NCI-H2227 treated with DMSO at 0.1 percent for 48 hours (cell line): ENCODE data around the gene FOXF1.

Experiments used
- DNase-seq: peaks from one replicate; lab custom pipeline; 2025; lab: John Stamatoyannopoulos, UW

The FOXF1 gene

DNA sequence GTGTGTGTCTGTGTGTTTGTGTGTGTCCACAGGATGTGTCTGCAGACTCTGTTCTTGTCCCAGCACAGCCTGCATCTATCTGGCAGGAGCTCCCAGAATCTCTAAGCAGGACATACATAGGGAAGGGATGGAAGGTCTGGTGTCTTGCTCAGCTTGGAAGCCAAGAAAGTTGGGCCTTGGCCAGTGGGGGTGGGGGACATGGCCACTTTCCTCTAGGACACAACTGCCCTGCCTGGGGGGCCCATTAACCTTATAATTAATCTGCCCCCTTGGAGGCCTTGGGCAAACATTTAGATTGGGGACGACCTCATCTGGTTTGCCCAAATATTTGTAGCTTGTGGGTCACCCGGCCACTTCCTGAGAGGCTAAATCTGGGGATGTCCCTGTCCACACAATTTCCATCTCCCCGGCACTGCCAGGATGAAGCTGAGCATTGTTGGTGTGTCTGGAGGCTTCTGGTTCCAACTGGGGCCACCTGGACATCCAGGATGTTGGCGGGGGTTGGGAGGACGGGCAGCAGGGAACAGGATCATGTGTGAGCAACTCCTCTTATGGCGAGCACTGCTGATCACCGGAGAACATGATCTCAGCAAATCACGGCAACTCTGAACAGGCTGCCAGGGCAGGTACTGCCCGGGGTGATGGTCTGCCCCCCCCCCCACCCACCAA, 17.2 kb upstream of the FOXF1 start:
- no peak for DNase-seq

DNA sequence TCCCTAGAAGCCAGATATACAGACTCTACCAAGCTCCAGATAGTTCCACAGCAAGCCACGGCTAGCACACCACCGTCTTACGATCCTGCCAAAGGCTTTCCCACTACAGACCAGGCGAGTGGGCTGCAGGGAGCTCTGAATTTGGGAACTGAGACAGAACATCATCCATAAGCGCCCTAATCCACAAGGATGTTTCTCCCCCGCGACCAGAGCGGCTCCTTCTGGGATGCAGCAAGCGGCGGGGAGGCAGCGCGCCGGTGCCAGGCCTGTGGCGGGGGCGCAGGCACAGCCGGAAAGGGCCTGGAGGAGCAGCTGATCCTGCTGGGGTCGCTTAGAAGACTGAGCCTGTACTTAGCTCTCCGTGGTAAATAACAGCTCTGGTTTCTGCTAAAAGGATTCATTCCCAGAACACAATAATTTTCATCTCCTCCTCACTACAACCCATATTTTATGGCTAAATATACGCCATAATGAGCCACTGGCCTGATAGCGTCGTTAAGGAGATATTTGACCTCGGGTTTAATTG, 16.2 kb upstream of the FOXF1 start:
- DNase-seq: no peak

DNA sequence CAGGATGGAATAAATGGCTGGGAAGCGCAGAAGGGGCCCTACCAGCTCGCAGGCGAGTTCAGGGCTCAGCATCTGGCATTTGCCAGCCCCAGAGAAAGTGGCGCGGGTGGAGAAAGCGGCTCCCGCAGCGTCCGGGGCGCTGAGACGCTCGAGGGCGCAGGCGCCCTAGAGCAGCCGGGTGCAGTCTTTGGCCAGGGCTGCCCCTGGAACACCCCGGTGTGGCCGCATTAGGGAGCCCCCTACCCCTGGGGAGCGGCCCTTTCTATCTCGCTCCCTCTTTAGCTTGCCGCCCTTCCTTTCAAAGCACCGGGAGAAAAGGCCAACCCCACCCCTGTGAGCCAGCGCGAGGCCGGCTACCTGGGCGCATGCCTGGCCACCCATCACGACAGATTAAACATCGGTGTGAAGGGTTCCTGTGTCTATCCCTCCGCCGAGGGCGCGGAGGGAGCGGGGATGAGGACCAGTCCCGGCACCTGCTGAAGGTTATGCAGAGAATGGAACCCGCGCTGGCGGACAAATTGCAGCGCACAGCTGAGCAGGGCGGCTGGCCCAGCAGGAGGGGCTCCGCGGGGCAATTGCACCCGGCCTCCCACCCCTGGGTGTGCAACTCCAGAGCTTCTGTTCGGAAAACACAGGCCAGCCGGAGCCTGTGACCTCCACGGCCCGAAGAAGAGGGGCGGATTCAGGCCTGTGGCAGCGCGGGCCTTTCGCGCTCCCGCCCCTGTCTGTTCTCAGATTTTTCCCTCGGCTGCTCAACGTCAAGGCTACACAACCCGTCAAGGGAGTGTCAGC, 15.6 kb upstream of the FOXF1 start:
- DNase-seq: no peak

DNA sequence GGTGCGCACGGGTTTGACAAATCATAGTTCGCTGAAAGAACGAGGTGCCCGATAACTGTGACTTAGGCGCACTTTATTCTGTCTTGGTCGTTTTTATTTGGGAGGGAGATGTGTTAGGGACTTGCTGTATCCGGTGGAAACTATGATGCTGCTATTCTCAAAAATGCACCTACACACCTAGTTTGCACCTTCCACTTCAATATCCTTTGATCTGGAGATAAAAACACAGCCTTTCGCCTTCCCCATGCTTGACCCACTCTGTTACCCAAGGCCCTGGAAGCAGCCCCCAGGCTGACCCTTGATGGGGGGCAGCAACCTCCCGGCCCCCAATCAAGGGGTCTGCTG, 15.0 kb upstream of the FOXF1 start:
- no peak for DNase-seq

DNA sequence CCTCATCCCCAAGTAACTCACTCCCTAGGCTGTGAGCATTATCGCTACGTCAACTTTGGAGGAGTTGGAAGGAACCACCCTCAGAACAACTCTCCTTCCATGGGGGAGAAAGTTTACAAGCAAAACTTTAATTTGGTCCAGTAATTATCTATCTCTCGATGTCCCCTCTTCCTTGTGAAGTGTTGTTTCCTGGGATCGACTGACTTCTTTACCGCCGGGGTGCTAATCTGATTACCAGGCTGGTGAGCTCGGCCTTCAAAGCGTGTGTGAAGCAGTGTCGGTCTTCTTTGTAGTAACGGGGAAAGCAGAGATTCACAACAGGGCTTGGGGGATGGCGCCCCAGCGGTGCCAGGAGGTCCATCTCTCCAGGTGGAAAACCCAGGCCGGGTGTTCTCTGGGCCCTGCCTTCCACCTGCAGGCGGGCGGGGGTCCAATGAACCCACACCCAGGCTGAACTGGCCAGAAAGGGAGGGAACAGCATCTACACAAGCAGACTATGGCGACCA, 14.5 kb upstream of the FOXF1 start:
- no peak for DNase-seq

DNA sequence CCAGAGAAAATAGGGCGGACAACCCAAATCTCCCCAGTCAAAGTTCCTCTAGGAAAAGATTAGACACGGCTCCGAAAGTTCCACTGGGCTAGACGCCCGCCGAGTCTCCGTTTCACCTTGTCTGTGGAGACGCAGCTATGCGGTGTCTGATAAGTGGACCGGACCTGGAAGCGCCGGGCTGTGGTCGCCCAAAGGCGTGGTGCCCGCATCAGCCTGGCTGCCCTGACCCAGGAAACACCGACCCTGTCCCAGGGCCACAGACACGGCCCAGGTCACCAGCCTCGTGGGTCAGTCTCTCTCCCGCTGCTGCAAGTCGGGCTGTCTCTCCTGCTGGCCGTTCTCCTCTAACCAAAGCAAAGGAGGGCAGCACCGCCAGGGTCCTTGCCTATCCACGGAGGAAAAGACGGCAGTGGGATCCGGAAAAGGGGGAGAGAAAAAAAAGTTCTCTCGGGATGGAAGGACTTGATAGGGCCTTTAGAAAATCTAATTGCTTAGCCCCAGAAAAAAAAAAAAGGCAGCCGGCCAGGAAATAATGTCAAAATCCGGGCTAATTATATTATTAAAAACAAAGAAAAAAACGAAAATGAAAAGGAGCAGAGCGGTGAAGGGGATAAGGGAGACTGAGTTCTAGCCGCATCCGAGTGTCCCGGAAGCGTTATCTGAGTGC, 13.9 kb upstream of the FOXF1 start:
- no peak for DNase-seq

DNA sequence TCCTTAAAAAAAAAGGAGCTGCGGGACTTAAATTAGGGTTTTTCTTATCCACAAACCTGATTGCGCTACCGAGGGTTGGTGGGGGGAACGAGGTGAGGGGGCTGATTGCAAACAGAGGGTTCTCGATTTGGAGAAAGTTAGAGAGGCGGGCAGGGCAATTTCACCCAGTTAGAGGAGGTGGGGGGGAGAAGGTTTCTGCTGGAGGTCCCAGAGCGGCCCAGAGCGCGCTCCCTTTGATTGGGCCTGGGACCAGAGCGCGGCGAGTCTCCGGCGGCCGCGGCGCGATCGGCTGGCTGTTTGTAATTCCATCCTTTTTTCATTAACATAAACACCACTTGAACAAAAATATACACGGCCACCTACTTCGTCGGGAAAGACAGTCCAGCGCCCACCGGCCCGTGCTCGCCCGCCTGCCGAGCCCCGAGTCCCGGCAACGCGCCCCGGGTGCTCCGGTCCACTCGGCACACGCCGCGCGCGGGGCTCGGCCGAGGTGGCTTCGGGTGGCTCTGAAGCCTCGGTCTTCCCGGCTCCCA, 13.3 kb upstream of the FOXF1 start:
- no peak for DNase-seq

DNA sequence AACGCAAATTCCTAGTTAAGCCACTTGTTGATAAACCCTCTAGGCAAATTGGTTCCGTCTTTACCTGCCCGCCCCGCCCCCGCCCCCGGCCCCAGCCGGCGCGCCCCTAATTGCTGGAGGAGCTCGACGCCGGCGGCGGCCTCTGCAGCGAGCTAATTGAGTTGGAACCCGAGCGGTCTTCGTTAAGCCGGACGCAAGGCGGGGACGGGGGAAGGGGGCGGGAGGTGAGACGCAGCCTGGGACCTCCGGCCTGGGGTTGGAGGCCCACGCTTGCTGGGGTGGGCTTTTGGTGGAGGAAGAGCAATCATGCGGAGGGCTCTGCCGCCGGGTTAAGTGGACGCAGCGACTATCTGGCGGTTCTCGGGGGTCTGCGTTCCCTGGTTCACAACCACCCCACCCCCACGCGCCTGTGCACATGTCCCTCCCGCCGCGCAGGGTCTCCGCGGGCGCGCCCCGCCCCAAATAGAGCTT, 12.7 kb upstream of the FOXF1 start:
- no peak for DNase-seq

DNA sequence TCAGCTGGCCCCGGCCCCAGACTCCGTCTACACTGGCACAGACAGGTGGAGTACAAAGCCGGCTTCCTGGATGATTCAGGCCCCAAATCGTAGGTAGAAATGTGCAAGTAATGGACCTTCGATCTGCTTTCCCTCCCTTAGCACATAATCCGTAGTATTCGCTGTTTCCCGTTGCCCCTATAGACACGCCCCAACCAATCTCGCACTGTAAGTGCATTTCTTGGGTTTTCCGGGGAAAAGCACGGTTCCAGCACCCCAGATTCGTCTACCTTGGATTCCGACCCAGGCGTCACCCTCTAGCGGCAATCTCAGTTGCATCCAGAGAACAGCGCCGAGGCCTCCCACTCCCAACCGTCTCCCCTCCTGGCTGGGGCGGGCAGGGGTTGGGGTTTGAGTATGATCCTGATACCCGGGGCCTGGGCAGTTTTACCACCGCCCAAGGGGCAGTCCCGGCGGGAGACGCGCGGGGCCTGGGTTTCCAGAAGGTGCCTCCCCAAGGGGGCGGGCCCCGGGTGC, 12.1 kb upstream of the FOXF1 start:
- no peak for DNase-seq

DNA sequence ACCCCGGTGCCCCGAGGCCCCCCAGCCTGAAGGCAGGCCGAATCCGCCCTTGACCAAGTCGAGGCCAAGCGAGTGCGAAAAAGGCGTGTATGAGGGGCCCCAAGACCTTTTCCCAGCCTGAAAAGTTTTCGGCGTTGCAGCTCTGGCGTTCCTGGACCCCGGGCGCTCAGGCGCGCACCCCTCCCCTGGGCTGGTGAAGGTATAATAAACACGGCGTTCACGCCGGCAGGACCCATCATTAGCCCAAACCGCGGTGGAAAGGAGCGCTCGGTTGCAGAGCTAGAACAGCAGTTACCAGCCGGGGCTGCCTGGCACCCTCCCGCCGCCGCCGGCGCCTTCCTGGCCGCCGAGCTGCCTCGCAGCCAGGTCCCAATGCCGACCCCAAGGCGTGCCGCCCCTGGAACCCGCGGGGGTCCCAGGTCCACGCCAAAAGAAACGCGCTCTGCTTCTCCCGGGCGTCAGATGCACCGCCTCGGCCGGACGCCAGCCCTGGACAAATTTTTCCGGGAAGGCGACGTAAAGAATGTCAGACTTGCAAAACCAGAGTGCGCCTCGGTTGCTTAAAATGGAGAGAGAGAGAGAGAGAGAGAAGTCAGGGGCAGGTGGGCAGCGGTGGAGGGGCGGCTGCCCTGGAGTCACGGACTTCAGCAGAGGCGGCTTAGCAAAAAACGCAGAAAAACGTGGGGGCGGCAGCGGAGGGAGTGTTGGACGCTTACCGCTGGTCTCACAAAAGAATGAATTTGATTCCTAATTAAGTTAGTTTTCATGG, 11.5 kb upstream of the FOXF1 start:
- DNase-seq: no peak

DNA sequence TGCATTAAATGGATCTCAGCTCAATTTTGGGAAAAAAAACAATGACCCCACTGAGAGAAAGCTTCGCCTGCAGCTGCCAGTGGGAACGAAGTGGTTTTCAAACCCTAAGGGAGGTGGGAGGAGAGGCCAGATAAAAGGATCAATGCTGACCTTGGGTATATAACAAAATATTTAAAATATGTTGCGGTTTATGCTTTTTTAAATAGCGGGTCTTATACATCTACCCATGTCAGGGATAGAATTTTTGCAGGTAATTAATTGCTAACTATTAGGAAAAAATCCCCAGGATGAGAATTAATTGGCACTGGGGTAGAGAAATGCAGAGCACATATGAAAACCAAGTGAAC, 10.9 kb upstream of the FOXF1 start:
- DNase-seq: no peak

DNA sequence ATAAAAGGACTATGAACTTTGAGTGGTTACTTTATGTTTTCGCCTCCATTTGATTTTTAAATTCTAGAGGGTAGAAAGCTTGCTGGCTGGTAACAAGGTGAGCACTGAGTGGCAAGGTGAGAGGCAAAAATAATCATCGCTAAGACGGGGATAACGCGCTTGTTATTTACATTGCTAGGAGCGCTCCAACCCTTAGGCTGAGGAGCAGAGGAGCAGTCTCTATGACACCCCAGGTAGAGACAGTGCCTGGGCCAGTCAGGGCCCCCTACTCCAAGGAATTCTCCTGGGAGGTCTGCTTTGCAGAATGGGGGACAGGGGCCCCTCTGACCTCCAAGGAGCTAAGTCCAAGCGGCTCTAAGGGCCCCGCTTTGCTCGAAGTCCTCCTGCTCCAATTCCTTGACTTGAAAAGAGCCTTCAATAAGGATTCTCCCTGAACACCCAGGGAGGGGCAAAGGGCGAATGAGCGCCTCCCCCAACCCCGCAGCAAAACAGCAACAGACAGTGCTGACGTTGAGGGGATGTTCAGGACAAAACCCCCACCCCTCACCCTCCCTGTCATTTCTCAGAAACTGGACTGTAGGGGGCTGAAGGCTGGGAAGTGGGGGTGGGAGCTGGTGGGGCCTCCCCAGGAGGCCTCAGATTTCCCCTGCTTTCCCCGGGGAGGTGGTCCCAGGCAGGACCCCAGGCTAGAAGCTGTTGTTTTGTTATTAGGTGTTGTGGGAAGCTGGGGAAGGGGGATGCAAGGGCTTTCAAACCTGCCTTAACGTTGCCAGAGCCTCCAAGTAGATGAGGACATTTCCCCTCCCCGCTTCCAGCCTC, 10.2 kb upstream of the FOXF1 start:
- DNase-seq: no peak

DNA sequence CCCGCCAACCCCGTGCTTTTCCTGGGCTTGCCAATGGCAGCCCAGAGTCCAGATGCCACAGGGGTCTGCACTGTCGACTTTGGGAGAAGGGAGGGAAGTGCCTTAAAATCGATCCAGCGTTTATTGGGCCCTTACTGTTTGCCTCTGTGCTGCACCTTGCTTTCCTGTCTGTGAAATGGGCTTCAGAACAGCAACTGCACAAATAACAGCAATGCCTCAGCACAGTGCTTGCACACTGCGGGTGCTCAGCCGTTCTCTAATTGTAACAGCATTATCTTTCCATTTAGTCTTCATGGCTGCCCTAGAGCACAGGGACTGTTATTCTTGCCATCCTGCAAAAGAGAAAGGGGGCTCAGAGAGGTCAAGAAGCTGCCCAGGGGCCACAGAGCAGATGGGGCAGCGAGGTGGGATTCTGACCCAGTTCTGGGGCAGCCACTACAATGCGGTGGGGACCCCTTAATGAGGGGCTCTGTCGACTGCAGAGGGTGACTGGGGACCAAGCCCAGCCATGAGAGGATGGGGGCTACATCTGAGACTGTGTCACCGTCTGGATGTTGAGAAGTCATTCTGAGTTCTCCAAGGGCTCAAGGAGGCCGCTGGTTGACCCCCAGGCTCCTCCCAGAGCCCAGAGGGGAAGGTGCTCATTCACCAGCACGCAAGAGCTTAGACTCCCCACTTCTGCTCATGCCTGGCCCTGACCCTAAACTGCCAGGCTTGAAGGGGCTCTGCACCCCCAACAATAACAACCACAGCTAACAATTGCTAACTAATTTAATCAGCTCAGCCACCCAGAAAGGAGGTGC, 9.4 kb upstream of the FOXF1 start:
- no peak for DNase-seq

DNA sequence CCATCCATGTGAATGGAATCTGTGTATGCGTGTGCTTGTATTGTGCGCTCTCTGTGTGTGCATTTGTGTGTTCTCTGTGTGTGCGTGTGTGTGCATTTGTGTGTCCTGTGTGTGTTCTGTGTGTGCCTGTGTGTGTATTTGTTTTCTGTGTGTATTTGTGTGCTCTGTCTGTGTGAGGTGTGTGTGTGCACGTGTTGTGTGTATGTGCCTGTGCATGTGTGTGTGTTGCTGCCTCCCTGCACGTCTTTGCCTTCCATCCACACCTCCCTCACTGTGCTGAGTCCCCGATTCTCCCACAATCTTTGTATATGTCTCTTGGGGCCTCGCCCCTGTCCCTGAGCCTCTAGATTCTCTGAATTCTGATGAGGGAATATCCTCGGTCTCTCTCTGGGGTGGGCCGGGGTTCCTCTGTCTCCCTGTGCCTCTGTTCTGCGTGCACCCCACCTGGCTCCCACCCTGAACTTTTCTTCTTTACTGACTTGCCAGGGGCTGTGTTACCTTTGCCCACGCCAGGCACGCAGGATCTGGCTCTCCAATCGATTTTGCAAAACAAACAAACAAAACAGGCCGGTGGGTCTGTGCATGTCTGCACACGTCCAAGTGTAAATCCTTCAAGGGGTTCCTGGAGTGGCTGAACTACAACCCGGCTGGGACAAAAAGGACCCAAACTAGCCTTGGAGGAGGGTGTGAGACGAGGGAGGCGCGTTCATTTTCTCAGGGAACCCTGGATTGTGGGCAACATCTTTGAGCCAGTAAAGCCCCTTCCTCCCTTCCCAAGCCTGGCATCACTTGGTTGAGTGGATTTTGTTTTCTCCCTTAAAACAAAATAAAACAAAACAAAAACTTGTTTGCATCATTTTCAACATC, 8.1 kb upstream of the FOXF1 start:
- no peak for DNase-seq

DNA sequence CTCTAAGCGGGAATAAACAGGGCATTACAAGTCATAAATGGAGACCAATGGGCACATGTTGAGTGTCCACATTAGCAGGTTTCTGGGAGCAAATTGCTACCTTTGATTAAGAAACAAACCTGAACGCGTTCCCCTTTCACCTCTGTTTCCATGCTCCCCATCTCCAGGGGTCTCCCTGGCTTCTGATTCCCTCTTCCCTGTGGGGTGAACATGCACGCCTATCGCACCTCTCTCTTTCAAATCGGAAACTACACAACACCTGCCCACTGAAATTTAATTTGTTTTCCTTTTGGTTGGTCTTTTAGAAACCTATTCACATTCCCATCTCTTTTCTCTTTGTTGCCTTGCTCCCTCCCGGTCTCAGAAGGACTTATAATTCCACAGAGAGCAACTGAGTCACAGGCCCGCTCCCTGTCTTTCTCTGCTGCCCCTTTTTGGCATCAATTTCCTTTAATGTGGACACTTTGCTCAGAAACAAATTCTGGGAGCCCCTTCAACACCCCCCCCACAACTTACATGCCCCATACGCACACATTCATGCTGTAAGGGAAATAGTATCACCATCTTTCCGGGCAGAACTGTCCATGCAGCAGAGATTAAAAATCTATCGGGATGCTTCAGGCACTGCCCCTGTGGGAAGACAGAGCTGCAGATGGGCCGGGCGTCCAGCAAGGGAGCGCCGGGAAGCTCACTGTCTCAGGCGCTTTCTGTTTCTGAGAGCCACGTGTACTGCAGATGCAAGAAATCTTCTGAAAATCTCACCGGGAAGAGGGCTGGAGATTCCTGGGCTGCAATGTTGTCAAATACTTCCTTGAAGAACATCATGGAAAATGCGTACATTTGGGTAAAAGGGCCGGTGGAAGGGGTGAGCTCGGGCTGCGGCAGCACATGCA, 7.2 kb upstream of the FOXF1 start:
- no peak for DNase-seq

DNA sequence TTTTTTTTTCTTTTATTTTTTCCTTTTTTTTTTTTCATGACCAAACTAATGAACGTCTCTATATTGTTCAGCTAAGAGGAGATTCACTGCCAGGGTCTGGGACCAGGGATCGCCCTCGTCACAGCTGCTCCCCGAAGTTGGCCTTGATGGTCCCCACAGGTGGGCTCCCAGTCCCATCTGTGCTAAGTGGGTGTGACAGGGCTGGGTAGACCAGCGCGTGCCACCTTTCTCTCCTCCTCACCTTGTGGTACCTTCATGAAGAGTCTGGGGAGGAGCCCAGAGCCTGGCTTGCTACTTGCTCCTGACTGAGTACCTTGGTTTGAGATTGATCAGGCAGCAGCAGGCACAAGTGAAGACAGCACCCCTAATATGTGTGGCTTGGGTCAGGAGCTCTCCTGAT, 6.5 kb upstream of the FOXF1 start:
- no peak for DNase-seq

DNA sequence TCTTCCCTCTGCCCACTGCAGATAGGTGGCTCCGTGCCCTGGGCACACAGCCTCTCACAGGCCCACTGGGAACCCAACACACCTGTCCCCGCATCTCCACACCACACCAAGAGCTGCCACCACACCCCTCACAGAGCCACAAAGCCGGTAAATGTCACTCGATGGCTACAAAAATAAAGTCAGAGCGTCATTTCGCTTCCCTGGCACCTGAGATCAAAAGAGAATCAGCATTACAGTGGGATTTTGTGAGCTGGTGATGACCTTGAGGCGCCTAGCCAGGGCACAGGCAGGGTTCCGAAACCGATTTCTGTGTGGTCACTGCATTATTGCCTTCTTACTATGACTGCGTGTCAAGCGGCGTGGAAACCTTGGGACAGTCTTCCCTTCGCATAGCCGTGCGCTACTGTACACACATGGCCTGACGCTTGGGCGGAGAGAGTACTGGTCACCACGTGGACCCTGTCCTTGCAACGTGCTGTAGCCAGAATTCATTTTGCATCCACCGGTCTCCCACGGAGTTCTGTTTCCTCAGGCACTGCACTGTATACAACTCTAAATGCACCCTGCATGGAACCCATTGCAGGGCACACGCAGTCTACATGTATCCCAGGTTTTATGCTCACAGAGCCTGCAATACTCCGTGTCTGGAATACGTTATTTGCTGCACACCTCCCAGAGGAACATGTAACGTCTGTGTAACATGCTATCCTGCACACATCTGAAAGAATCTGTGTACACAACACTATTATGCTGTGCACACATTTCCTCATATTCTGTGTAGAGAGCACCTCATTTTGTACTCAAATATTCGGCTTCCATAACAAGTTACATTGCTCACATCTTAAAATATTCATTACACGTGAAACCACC, 5.8 kb upstream of the FOXF1 start:
- no peak for DNase-seq
